Activated T-cell treated with anti-CD3 and anti-CD28 coated beads, Interleukin-2, amount 50 U/mL, for 48 hours (primary cell): Measurements from ENCODE around the gene C1QTNF6.
A peak's percentile ranks its signal among the peaks of the same experiment; 100 is the strongest.

Experiments used
- DNase-seq, 2 experiments: peaks; one replicate each; pipeline ENCODE4 v3.0.0-alpha.2; 2020

Gene C1QTNF6

GRCh38 chr22:37175414-37176281 lies 12.4 kb downstream of the C1QTNF6 start:
- peak in 1 of 2 experiments; percentile 14 for DNase-seq

- peak in 1 of 2 experiments; percentile 12 for DNase-seq
These were observed 13.1 kb downstream of the C1QTNF6 start for GRCh38 chr22:37174964-37175363.

- peak in 1 of 2 experiments; percentile 14 for DNase-seq
These were observed 14.3 kb downstream of the C1QTNF6 start for GRCh38 chr22:37173709-37174108.

GRCh38 chr22:37172266-37173245 lies 15.5 kb downstream of the C1QTNF6 start:
- DNase-seq = peak in 1 of 2 experiments; percentile 8

- no peak for DNase-seq
These were observed 16.4 kb downstream of the C1QTNF6 start for GRCh38 chr22:37171662-37172061.

- peak in 1 of 2 experiments; percentile 9 for DNase-seq
These were observed 17.2 kb downstream of the C1QTNF6 start for GRCh38 chr22:37170689-37171405.

- peak in 1 of 2 experiments; percentile 20 for DNase-seq
These were observed 17.9 kb downstream of the C1QTNF6 start for GRCh38 chr22:37169947-37170688.

- peak in 1 of 2 experiments; percentile 15 for DNase-seq
These were observed 18.6 kb downstream of the C1QTNF6 start for GRCh38 chr22:37169406-37169805.

- DNase-seq = peak in 1 of 2 experiments; percentile 25
These were observed 19.9 kb downstream of the C1QTNF6 start for GRCh38 chr22:37167981-37168647.

GRCh38 chr22:37167176-37167980 lies 20.7 kb downstream of the C1QTNF6 start:
- peak in 1 of 2 experiments; percentile 27 for DNase-seq

GRCh38 chr22:37166675-37167066 lies 21.4 kb downstream of the C1QTNF6 start:
- DNase-seq = peak; percentile 94

- DNase-seq = peak in 1 of 2 experiments; percentile 57
These were observed 21.9 kb downstream of the C1QTNF6 start for GRCh38 chr22:37165940-37166674.

- no peak for DNase-seq
These were observed 23.0 kb downstream of the C1QTNF6 start for GRCh38 chr22:37165066-37165465.

- DNase-seq = peak in 1 of 2 experiments; percentile 52
These were observed 23.6 kb downstream of the C1QTNF6 start for GRCh38 chr22:37164505-37164887.

- DNase-seq = peak; percentile 91
These were observed 24.2 kb downstream of the C1QTNF6 start for GRCh38 chr22:37163575-37164504.

- no peak for DNase-seq
These were observed 25.0 kb downstream of the C1QTNF6 start for GRCh38 chr22:37163096-37163489.

- peak; percentile 90 for DNase-seq
These were observed 25.6 kb downstream of the C1QTNF6 start for GRCh38 chr22:37162221-37163095.
